GM12872 (cell line): Measurements from ENCODE around the gene GALNT18.

Experiments
- TF ChIP-seq, protein P1 (sequence below): IDR thresholded peaks from 3 replicates; pipeline ENCODE4 v1.5.1; 2011; ENCODE audit warnings: low read depth, mild to moderate bottlenecking, low read length, moderate library complexity; ENCODE audit not compliant: insufficient read depth

The GALNT18 gene

DNA sequence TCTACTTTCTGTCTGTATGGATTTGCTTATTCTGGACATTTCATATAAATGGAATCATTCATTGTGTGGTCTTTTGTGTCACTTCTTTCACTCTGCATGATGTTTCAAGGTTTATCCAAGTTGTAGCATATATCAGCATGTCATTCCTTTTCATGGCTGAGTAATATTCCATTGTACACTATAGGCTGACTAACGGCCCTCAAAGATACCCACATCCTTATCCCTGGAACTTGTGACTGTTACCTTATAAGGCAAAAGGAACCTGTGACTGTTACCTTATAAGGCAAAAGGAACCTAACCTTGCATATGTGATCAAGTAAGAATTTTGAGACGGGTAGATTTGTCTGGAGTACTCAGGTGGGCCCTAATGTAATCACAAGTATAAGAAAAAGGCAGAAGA, 380.5 kb downstream of the GALNT18 start:
- TF ChIP-seq, protein P1, sequence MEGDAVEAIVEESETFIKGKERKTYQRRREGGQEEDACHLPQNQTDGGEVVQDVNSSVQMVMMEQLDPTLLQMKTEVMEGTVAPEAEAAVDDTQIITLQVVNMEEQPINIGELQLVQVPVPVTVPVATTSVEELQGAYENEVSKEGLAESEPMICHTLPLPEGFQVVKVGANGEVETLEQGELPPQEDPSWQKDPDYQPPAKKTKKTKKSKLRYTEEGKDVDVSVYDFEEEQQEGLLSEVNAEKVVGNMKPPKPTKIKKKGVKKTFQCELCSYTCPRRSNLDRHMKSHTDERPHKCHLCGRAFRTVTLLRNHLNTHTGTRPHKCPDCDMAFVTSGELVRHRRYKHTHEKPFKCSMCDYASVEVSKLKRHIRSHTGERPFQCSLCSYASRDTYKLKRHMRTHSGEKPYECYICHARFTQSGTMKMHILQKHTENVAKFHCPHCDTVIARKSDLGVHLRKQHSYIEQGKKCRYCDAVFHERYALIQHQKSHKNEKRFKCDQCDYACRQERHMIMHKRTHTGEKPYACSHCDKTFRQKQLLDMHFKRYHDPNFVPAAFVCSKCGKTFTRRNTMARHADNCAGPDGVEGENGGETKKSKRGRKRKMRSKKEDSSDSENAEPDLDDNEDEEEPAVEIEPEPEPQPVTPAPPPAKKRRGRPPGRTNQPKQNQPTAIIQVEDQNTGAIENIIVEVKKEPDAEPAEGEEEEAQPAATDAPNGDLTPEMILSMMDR = no peak

DNA sequence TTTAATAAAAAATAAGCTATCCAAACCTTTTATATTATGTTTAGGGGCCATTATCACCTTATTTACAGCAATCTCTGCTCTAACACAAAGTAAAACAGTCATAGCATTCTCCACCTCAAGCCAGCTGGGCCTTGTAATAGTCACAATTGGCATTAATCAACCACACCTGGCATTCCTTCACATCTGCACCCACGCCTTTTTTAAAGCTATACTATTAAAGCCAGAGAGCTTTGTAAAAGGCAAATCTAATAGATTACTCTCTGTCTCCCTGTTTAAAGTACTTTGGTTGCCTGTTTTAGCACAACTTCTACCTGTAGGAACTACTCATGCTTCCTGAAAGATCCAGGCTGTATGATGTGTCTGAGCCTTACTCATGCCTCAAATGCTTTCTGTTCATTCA, 381.8 kb downstream of the GALNT18 start:
- TF ChIP-seq, protein P1 = no peak

DNA sequence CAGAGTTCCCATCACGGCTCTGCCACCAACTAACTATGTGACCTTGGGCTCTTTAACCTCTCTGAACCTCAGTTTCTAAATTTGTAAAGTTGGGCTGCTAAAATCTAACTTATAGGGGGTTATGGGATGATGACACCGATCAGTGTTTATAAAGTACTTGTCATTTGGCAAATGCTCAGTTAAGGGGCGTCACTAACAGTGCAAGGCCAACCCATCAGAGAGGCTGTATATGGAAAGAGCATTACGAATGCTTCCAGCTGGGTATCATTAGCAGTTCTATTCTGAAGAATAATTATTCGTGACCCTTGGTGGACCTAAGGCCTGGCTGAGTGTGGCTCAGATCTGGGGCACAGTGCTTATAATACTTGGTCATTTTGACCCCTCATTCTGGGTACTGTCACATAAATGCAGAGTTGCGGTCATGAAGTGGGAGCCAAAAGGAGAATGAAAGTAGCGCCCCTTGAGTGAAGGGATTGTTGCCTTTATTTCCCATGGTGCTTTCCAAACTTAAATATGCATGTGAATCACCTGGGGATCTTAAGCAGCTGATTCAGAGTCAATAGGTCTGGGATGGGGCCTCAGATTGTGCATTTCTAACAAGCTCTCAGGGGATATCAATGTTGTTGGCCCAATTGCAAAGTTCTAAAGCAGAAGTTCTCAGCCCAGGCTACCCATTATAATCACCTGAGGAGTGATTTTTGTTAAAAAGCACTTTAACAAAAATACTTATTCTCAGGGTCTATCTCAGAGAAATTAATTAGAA, 384.6 kb downstream of the GALNT18 start:
- TF ChIP-seq, protein P1 = no peak

DNA sequence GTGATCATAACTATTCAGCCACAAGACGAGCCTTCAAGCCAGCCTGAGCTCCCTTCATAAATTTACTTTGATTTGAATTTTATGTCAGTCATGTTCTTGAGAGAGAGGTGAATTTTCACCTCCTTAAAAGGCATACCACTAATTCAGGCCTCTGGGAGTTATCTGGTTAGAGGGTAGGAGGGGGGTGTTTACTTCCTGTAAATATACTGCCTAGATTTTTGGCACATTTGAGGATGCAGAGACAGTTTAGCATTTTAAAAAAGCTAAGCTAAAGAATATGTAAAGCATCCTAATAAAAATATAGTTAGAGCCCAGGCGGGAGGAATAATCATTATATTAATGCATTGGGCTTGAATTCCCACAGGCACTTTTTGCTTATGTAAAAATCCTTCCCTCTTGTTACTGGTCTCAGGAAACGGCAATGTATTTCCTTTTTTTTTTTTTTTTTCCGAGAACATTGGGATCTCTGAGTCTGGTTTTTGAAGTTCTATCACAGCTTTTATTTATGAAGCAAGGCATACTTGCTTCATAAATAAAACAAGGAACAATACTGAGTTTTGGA, 385.2 kb downstream of the GALNT18 start:
- TF ChIP-seq, protein P1 = no peak

DNA sequence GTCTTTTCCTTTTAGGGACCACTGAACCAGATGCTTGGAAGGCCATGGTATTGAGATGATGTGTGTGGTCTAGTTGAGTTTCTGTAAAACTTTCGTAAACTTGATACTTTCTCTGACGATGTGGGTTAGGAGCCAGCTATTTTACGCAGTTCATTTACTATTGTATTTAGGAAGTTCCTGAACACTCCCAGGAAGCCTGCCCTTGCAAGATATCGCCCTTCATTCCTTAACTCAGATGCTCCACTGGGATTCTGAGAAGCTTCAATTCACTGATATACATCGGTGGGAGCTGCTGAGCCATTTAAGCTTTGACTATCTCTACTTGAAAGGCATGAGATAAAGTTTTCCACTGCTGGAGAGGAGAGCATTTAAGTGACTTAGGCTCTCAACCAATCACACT, 390.0 kb downstream of the GALNT18 start:
- TF ChIP-seq, protein P1 = no peak

DNA sequence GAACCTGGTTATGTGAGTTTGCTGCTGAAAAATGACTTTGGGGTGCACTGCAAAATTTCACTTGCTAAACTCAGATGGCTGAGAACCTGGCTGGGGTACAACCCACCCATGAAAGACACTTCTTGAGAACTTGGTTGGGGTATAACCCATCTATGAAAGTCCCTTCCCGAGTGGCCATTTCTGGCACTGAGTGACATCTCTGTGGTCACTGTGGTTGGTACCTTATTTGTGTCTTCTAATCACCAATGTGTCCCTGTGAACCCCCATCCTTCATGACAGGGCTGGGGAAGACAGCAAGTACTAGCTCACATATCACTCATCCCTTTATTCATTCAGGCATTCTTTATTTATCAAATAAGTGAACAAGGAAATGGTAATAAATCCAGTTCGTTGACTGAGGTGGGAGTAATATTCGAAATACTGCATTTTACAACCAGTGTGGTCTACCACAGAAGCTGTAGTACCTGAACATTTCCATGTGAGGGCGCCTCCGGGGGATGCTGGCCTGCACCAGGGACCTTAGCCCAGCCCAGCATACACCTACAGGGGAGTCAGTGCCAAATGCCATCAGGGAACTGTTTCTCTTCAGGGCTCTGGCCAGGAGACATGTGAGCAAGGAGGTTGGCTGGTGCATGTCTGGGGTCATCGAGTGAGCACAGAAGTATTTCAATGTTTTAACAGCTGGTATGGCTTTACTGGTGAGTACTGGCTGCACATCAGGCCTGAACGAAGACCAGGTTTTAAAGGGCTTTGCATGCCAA, 390.8 kb downstream of the GALNT18 start:
- TF ChIP-seq, protein P1 = peak; percentile 65

DNA sequence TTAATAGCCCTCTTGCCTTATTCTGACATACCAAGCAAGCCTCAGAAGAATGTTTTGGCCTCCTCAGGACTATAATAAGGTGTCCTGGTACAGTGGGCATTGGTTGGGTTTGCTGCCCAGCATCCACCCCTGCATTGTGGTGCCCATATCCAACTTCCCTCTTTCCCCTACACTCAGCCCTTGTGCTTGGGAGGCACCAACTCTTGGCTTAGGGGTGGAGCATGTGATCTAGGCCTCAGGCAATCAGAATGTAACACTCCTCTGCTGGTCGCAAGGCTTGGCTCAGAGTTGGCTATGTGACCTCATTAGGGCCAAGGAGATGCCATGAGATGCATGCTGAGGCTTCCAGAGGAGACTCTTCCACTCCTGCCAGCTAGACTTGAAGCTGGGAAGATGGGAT, 391.7 kb downstream of the GALNT18 start:
- TF ChIP-seq, protein P1 = no peak
